MV-4-11 (cell line): ENCODE data around the gene MYL12B.
"Not testable (repeated sequence)": the region's sequence is repeated elsewhere in the genome, so short reads cannot be mapped to it uniquely, and the experiment has no call there.

Source experiments
- DNase-seq: peaks from one replicate; lab custom pipeline; 2025; lab: John Stamatoyannopoulos, UW

The MYL12B gene

DNA sequence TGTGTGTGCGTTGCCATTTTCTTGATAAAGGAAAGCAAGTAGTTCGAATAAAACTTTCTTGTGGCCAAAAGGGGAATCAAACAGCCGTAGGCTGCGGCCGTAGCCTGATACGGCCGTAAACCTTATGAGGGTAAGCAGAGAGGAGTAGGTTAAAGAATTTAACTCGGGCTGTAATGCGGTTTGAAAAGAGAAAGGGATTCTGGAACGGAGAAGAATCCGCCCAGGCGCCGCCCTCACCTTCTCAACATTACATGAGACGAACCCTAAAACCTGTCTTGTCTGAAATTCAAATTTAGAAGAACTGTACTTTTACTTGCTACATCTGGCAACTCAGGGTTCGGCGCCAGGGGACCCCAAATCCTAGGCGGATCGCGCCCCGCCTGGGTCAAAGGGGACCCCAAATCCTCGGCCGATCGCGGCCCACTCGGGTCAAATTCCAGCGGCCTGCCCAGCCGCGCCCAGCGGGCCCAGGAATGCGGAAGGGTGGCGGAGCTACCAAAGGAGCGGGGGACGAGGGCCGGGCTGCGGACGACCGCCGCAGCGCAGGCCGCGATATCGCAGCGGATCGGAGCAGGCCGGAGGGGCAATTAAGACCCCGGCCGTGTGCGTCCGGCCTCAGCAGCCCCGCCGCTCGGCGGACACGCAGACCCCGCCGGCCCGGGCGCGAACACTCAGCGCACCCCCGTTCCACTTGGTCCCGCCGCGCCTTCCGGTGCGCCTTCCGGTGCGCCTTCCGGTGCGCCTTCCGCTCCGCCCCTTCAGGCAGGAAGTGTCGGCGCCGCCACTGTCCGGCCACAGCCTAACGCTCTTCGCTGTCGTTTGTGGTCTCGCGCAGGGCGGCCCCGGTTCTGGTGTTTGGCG, at the start of gene MYL12B:
TSS of gene MYL12B (plus strand) at position 761 of the 861 bp plus-strand sequence. CDS start 10,766 bp downstream, outside the sequence.
- DNase-seq = peak; percentile 77

DNA sequence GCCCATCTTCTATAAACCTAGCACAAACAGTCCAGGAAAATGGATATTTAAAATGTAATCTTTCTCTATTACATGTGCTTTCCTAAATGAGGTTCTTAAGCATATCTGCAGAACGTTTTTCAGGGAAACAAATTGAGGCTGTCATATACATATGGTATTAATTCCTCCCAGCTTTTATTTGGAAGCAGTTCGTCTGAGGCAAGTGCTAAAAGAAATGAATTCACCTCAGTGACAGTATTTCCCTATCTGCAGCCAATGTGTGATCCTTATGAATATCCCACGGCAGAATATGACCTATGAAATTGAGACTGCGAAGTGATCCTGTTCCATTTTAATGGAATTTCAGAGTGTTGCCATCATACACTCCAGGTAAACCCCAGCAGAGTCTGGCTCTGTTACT, 49.3 kb upstream of the MYL12B start:
- DNase-seq = no peak

DNA sequence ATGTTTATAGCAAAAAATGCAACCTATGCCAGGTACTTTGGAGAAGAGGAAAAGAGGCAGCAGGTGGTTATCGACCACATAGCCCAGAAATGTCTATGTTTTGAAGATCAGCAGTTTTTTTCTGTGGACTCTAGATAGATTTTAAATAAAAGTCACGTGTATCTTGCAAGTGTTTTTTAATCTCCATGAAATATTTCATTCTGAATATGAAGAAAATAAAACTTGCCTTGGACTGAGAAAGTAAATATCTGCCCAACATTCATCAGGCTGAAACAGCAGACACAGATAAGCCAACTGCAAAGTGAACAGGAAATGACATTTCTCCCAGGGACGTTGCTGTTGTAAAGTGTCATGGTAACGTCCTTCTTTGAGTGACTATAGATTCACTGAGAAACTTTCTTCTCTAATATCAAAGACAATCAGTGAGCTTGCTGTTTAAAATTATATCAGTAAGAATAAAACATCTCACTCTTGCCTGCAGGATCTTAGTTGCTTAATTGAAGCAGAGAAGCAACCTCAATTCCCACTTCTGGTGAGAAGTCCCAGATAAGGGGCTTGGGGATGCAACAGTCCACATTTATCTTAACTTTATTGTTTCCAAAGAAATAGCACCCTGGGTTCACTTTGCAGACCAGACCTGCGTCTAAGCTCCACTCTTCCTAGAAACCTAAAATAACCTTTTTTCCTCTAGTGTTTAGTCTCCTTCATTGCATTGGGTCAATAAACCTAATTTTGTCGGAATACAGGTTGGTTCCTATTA, 48.5 kb upstream of the MYL12B start:
- DNase-seq = peak; percentile 62

GRCh38 chr18:3214855-3215637, 46.9 kb upstream of the MYL12B start:
- no peak for DNase-seq

DNA sequence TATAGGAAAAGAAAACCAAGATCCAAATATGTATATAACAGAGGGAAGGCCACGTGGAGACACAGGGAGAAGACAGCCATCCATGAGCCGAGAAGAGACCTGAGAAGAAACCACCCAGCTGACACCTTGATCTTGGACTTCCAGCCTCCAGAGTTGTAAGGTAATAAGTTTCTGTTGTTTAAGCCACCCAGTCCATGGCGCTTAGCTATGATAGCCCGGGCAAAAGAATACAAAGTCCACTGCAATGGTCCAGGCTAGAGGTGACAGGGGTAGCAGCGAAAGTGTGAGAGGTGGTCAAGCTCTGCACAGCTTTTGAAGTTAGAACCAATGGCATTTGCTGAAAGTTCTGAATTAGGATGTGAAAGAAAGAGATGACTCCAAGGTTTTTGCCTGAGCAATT, 44.9 kb upstream of the MYL12B start:
- no peak for DNase-seq

DNA sequence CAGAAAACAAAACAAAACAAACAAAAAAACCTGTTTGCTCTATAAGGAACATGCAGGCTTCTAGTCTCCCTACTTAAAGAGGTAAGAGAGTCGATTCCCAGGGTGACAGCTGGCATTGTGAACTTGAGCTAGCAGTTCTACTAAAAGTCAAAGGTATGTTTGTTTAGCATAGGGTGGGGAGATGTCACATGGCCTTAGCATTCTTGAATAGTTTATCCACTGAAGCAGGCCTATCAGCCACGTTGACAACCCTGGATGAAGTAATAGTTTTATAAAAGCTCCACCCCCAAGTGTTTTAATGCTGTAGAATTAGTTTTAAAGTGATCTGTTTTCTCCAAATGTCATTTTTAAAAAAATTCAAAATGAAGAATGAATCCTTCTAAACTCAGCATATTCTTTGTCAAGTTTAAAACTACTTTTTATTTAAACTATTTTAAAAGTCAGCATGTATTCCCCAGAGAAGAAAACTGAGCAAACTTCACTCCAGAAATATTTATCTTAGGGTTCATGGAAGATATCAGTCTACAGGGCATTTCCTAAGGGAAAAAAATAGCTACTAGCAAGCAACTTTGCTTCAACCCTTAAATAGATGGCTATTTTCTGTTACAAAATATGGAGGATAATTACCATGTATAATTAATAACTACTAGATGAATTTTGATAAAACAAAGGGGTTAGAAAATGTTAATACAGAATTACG, 43.8 kb upstream of the MYL12B start:
- no peak for DNase-seq

- no peak for DNase-seq
These were observed 43.1 kb upstream of the MYL12B start for GRCh38 chr18:3218819-3219218.

DNA sequence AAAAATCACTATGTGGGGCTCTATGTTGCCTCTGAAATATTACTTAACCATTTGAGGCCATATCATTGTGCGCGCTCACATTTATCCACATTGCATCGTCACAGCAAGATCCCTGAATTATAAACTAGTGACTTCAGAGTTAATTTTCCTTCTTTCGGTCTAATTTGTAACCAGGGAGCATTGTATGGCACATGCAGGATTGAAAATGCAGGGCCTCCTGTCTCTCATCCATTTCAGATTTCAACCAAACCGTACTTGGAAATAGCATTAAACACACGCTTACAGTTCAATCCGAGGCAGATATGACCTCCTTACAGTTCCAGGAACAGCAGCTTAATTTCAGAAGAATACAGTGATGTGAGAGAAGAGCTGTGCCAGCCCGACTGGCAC, 42.7 kb upstream of the MYL12B start:
- DNase-seq = no peak

DNA sequence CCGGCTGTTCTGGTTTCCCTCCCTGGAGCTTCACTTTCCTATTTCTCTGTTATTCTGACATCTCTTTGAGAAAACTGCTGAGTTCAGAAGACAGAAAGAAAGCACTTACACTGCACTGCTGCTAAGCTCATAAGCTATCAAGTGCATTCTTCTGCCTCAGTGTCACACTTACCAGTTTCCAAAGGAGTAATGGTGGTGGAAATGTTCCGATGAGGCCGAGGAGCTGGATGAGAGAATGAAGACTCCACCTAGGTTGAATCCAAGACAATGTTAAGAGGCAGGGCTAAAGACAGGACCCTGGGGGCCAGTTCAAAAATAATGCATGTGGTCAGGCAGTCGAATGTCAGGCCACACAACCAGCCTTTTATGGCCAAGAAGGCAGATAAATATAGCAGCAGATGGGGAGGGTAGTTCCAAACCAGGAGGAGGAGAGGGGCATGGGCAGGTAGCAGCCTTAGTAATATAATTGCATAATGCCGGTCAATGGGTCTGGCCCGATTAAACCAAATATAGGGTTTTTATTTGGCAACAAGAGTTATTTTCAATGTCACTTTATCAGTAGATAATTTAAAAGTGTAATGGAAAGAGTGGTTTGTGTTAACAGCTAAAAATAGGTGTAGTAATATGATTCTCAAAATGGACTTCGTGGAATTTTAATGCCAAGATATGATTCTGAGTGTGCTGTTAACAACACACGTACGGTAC, 42.1 kb upstream of the MYL12B start, which contains the start of gene MYOM1:
TSS of gene MYOM1 (minus strand) at position 338 of the 705 bp plus-strand sequence. CDS start 4,745 bp downstream, outside the sequence.
- no peak for DNase-seq

DNA sequence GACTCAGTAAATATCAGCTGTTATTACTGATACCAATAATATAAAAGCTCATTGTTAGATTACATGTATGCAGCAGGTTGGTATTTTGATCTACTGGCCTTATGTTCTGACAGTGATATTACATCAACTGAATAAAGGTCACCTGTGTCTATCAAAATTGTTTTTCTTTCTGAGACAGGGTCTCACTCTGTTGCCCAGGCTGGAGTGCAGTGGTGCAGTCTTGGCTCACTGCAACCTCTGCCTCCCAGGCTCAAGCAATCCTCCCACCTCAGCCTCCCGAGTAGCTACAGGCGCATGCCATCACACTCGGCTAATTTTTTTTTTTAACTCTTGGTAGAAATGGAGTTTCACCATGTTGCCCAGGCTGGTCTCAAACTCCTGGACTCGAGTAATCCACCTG, 41.1 kb upstream of the MYL12B start:
- not testable (repeated sequence) for DNase-seq

GRCh38 chr18:3221496-3221895, 40.4 kb upstream of the MYL12B start:
- no peak for DNase-seq

DNA sequence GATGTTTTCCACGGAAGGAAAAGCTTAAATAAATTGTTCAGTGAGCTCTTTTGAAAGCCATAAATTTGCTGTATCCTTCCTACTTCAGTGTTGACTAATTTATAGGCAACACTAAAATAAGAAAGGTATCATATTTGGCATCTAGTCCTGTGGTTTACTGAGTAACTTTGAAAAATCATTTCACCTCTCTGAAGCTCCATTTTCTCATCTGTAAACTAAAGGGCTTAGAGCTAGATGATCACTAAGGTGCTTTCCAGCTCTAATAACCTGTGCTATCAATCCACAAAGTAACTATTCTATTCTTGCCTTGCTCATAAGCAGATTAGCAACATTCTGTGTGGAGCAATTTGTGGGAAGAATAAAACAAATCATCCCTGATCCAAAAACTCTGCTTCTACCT, 38.6 kb upstream of the MYL12B start:
- DNase-seq = no peak

DNA sequence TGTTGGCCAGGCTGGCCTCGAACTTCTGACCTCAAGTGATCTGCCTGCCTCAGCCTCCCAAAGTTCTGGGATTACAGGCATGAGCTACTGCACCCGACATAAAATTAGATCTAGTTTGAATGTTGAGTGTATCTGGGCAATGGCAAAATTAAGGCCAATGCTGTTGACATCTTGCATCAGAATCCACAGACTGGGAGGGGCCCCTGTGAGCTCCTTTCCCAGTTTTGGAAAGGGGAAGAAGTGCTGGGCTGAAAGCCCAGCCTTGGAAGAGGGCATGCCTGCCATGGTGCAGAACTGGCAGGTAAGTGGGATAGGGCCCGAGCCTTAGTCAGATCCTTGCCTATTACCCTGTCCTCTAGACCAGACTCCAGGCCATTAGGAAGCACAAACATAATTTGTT, 37.7 kb upstream of the MYL12B start:
- DNase-seq = peak; percentile 5

- no peak for DNase-seq
These were observed 36.3 kb upstream of the MYL12B start for GRCh38 chr18:3225588-3225987.

GRCh38 chr18:3226048-3226447, 35.9 kb upstream of the MYL12B start:
- no peak for DNase-seq

GRCh38 chr18:3230401-3231334, 31.3 kb upstream of the MYL12B start:
- DNase-seq = peak; percentile 34

DNA sequence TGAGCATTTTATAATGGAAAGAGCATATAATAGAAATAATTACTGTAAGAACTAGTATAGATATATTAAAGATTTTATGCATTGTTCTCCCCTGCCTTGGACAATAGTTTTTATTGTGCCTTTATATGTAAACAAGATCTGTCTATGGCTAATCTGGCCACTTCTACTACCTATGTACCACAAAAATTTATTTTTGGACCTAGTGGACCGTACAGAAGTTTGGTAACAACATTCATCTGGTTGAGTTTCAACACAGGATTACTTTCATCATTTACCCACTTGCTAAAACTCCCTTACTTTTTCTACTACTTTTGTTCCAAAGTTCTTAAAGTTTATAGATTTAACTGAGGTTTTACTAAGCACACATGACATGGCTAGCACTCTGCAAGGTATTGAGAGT, 28.9 kb upstream of the MYL12B start:
- no peak for DNase-seq

GRCh38 chr18:3233433-3234168, 28.3 kb upstream of the MYL12B start:
- no peak for DNase-seq

DNA sequence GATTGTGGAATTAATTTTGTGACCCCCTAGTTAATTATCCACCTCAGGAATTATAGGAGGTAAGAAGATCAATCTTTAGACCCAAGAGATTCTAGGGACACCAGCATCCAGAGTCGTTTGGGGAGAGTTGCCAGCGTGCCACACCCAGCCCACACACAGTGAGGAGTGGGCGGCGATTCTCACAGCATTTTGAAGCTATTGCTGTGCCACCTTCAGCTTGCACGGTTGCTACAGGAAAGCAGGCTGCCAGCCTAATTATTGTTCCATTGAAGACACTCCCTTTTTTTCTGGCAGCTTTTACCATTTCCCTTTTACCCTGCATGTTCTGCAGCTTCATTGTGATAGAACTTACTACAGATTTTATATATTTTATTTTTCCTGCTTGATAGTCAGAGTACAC, 27.5 kb upstream of the MYL12B start:
- no peak for DNase-seq
